Endodermal cell (in vitro differentiated cells): ENCODE results near the gene PKD2L1. TPM values are rescaled to one million over a fixed set of nuclear protein-coding genes. Genes with fewer than 3 reads are reported as not detected.

Experiments
- DNase-seq: peaks from one replicate; pipeline ENCODE4 v3.0.0-alpha.2; 2017
- H3K27ac ChIP-seq: 2 replicates; pipeline ENCODE4 v1.5.1; 2013; ENCODE audit warnings: mild to moderate bottlenecking, low read depth, low read length, moderate library complexity
- H3K27me3 ChIP-seq: 2 replicates; pipeline ENCODE4 v1.6.1; 2013; ENCODE audit warnings: mild to moderate bottlenecking, low read length, moderate library complexity; ENCODE audit not compliant: insufficient read depth, control insufficient read depth, poor library complexity, severe bottlenecking
- H3K36me3 ChIP-seq: 2 replicates; pipeline ENCODE4 v1.7.0; 2013; ENCODE audit warnings: mild to moderate bottlenecking, low read length, moderate library complexity; ENCODE audit not compliant: control insufficient read depth, insufficient read depth
- H3K4me1 ChIP-seq: one replicate; pipeline ENCODE4 v1.7.0; 2013; ENCODE audit warnings: low read length; ENCODE audit not compliant: control insufficient read depth, insufficient read depth
- H3K4me3 ChIP-seq: 2 replicates; pipeline ENCODE4 v1.5.1; 2013; ENCODE audit warnings: mild to moderate bottlenecking, low read length, moderate library complexity
- H3K9ac ChIP-seq: 2 replicates; pipeline ENCODE4 v1.6.1; 2013; ENCODE audit warnings: mild to moderate bottlenecking, low read length, moderate library complexity; ENCODE audit not compliant: poor library complexity, severe bottlenecking; ENCODE audit errors: extremely low read depth
- H3K9me3 ChIP-seq: 2 replicates; pipeline ENCODE4 v1.6.1; 2013; ENCODE audit warnings: mild to moderate bottlenecking, low read length, moderate library complexity; ENCODE audit not compliant: control insufficient read depth
- H3K27ac Mint-ChIP-seq: 2 replicates; pipeline ENCODE4 v1.8.0; 2020; ENCODE audit warnings: mixed read lengths
- H3K27me3 Mint-ChIP-seq: 2 replicates; pipeline ENCODE4 v1.8.0; 2021; ENCODE audit warnings: mild to moderate bottlenecking, mixed read lengths; ENCODE audit not compliant: insufficient read depth
- H3K36me3 Mint-ChIP-seq: 2 replicates; pipeline ENCODE4 v1.8.0; 2020; ENCODE audit warnings: low read depth, mixed read lengths
- H3K4me1 Mint-ChIP-seq: 2 replicates; pipeline ENCODE4 v1.8.0; 2020; ENCODE audit warnings: mixed read lengths
- H3K4me3 Mint-ChIP-seq: 2 replicates; pipeline ENCODE4 v1.8.0; 2020; ENCODE audit warnings: mild to moderate bottlenecking, moderate library complexity, mixed read lengths
- H3K9me3 Mint-ChIP-seq: 2 replicates; pipeline ENCODE4 v1.8.0; 2020; ENCODE audit warnings: mild to moderate bottlenecking, mixed read lengths
- WGBS, 2 experiments: methylation state at CpG; one replicate each; pipeline versions ENCODE4 v1.1.5 to v1.1.7; 2013; ENCODE audit warnings: missing lambda C conversion rate in 2 of 2, mixed read lengths in 1 of 2; ENCODE audit not compliant: insufficient coverage in 1 of 2, insufficient read length in 1 of 2; 5-methylcytosine and 5-hydroxymethylcytosine counted together
- total RNA-seq, 2 donors: library from RNA; stranded (reverse); fragmentation: NEBNext Ultra II Directional in 1 of 2; extraction: Animal tissue kit (Norgen Biotek cat#: 25700) in 1 of 2; gene quantifications; 2 replicates in 1 of 2; 3 replicates in 1 of 2; pipeline ENCODE4 v1.2.1, GENCODE V29; 2021
- TF ChIP-seq, protein P1 (sequence below): fragments of 200-600 bp; sonication (generic); conservative IDR thresholded peaks from 2 replicates; pipeline ENCODE4 v1.5.0; 2021; ENCODE audit warnings: antibody characterized with exemption, mild to moderate bottlenecking

PKD2L1 gene
- total RNA-seq, 2 donors from 2014 or later: not detected

DNA sequence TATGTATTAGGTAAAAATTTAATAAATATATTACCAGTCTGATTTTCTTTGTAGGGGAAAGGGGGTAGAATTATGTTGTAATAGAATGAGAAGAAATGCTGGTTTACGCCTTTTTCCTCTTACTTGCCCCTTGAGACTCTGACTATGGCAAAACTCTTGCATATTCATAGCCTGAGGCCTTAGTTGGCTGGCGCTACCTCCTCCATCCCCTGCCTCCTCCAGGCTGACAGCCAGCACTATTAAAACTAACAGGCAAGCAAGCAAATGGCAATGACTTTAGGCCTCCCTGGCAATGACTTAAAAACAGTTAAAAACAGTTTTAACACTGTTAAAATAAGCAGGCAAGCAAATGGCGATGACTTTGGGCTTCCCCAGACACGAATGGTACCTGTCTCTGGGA, 14.4 kb downstream of the PKD2L1 start:
- Mint-ChIP-seq H3K4me3 (no peak overlapping the region), H3K36me3 (no peaks in the 10 kb centered on the region), H3K27me3 (peaks cover 28% of the 10 kb centered on the region), H3K27ac (no peak overlapping the region), H3K4me1 (no peaks in the 10 kb centered on the region), H3K9me3 (no peaks in the 10 kb centered on the region)
- no peak overlapping the region for H3K9ac ChIP-seq
- DNase-seq: no peak
- H3K27me3 ChIP-seq: peaks cover 64% of the 10 kb centered on the region
- no peaks in the 10 kb centered on the region for H3K4me1 ChIP-seq
- 86 to 89% methylated on average over 3 to 4 of the region's 4 CpGs for WGBS, 2 experiments
- no peaks in the 10 kb centered on the region for H3K36me3 ChIP-seq
- no peaks in the 10 kb centered on the region for H3K9me3 ChIP-seq
- TF ChIP-seq, protein P1, sequence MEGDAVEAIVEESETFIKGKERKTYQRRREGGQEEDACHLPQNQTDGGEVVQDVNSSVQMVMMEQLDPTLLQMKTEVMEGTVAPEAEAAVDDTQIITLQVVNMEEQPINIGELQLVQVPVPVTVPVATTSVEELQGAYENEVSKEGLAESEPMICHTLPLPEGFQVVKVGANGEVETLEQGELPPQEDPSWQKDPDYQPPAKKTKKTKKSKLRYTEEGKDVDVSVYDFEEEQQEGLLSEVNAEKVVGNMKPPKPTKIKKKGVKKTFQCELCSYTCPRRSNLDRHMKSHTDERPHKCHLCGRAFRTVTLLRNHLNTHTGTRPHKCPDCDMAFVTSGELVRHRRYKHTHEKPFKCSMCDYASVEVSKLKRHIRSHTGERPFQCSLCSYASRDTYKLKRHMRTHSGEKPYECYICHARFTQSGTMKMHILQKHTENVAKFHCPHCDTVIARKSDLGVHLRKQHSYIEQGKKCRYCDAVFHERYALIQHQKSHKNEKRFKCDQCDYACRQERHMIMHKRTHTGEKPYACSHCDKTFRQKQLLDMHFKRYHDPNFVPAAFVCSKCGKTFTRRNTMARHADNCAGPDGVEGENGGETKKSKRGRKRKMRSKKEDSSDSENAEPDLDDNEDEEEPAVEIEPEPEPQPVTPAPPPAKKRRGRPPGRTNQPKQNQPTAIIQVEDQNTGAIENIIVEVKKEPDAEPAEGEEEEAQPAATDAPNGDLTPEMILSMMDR: no peak
- H3K4me3 ChIP-seq: no peak overlapping the region
- H3K27ac ChIP-seq: no peak overlapping the region

GRCh38 chr10:100311298-100311697, 18.7 kb downstream of the PKD2L1 start:
- TF ChIP-seq, protein P1: no peak
- H3K9me3 ChIP-seq: no peaks in the 10 kb centered on the region
- no peak overlapping the region for H3K4me3 Mint-ChIP-seq
- H3K4me3 ChIP-seq: no peak overlapping the region
- H3K36me3 Mint-ChIP-seq: no peaks in the 10 kb centered on the region
- H3K4me1 Mint-ChIP-seq: no peaks in the 10 kb centered on the region
- H3K27me3 ChIP-seq: peaks cover 54% of the 10 kb centered on the region
- H3K27ac ChIP-seq: no peak overlapping the region
- peaks cover 31% of the 10 kb centered on the region for H3K27me3 Mint-ChIP-seq
- no peak overlapping the region for H3K9ac ChIP-seq
- H3K27ac Mint-ChIP-seq: no peak overlapping the region
- no peaks in the 10 kb centered on the region for H3K4me1 ChIP-seq
- H3K36me3 ChIP-seq: no peaks in the 10 kb centered on the region
- no peaks in the 10 kb centered on the region for H3K9me3 Mint-ChIP-seq
- 91% methylated on average over 4 of the region's 4 CpGs; no CpG with 5 or more reads in 1 of the 2 experiments for WGBS, 2 experiments
- DNase-seq: no peak

- Histone ChIP-seq H3K4me3 (no peak overlapping the region), H3K27ac (no peak overlapping the region), H3K9ac (no peak overlapping the region), H3K27me3 (peaks cover 47% of the 10 kb centered on the region), H3K9me3 (no peaks in the 10 kb centered on the region), H3K36me3 (no peaks in the 10 kb centered on the region), H3K4me1 (no peaks in the 10 kb centered on the region)
- H3K27me3 Mint-ChIP-seq: peaks cover 29% of the 10 kb centered on the region
- DNase-seq: no peak
- H3K27ac Mint-ChIP-seq: no peak overlapping the region
- 89 to 100% methylated on average over 1 to 3 of the region's 3 CpGs for WGBS, 2 experiments
- H3K36me3 Mint-ChIP-seq: no peaks in the 10 kb centered on the region
- H3K9me3 Mint-ChIP-seq: no peaks in the 10 kb centered on the region
- no peaks in the 10 kb centered on the region for H3K4me1 Mint-ChIP-seq
- TF ChIP-seq, protein P1: no peak
- no peak overlapping the region for H3K4me3 Mint-ChIP-seq
Observed at GRCh38 chr10:100307684-100308083, 22.3 kb downstream of the PKD2L1 start.
